H1 (cell line): ENCODE data around the gene ROR1. TPM values are rescaled to one million over a fixed set of nuclear protein-coding genes. Genes with fewer than 3 reads are reported as not detected.

Source experiments
- BACH1 ChIP-seq: IDR thresholded peaks from 2 replicates; pipeline ENCODE4 v1.6.1; 2012; ENCODE audit warnings: low read length, improper control_type of control experiment
- EP300 ChIP-seq, 2 experiments: IDR thresholded peaks; 1 replicate in 1 of 2; 2 replicates in 1 of 2; pipeline ENCODE4 v1.6.1; 2011 to 2012; ENCODE audit warnings: low read depth in 2 of 2, low read length in 2 of 2, mild to moderate bottlenecking in 2 of 2, borderline replicate concordance in 1 of 2, inconsistent platforms in 1 of 2, moderate library complexity in 1 of 2
- SIN3A ChIP-seq, 2 experiments: IDR thresholded peaks in 1 of 2; conservative IDR thresholded peaks in 1 of 2; 2 replicates each; pipeline ENCODE4 v1.6.1; 2011 to 2012; ENCODE audit warnings: low read length in 2 of 2, improper control_type of control experiment in 1 of 2, low read depth in 1 of 2, mild to moderate bottlenecking in 1 of 2
- SRF ChIP-seq: IDR thresholded peaks from 2 replicates; pipeline ENCODE4 v1.6.1; 2011; ENCODE audit warnings: mild to moderate bottlenecking, low read depth, low read length, moderate library complexity
- polyA plus RNA-seq, 7 experiments: library from polyadenylated mRNA; depleted of rRNA in 3 of 7; stranded (reverse) in 5 of 7; unstranded in 2 of 7; fragments of >200 nt in 5 of 7; fragments of 200-250 nt in 2 of 7; gene quantifications; 1 replicate in 5 of 7; 2 replicates in 1 of 7; 4 replicates in 1 of 7; pipeline versions ENCODE4 v1.2.1 to v1.2.3, GENCODE V29; 2011 to 2013; ENCODE audit warnings: missing spikeins in 2 of 7, mixed read lengths in 2 of 7
- total RNA-seq: library from RNA; stranded (reverse); fragmentation: NEBNext Ultra II Directional; extraction: Animal tissue kit (Norgen Biotek cat#: 25700); gene quantifications from 2 replicates; pipeline ENCODE4 v1.2.1, GENCODE V29; 2021

ROR1 gene
- total and polyA plus RNA-seq, 2 of the 8 experiments (the other 6 are each of a cell fraction or from before 2014, with no cell fraction given), result 33.6 to 73.6 TPM

- no peak for TF ChIP-seq SIN3A (conservative IDR thresholded peaks at IDR 0.05 in 1 of 2, IDR thresholded peaks at IDR 0.05 in 1 of 2; ENCODE audit: low read depth in 1 of 2, low read length in 2 of 2)
- no peak for TF ChIP-seq SRF
- no peak for TF ChIP-seq BACH1
- TF ChIP-seq EP300 (IDR thresholded peaks at IDR 0.05; ENCODE audit: borderline replicate concordance in 1 of 2, low read depth in 2 of 2, low read length in 2 of 2), result no peak
Observed at GRCh38 chr1:63792152-63792551, 18.3 kb downstream of the ROR1 start (continued).
